ENCODE measurements around the gene ANTXR2.
"Not testable (repeated sequence)": the region's sequence is repeated elsewhere in the genome, so short reads cannot be mapped to it uniquely, and the experiment has no call there.

Gene ANTXR2

GRCh38 chr4:80017125-80017854 is 55.7 kb downstream of the ANTXR2 start:
- peak; percentile 88 for DNase-seq

GRCh38 chr4:80016506-80016905 is 56.5 kb downstream of the ANTXR2 start:
- DNase-seq: peak; percentile 53

- no peak for DNase-seq
Measured at GRCh38 chr4:80015407-80016189, 57.4 kb downstream of the ANTXR2 start.

GRCh38 chr4:80014531-80014930 is 58.5 kb downstream of the ANTXR2 start:
- DNase-seq: no peak

GRCh38 chr4:80012291-80012690 is 60.7 kb downstream of the ANTXR2 start:
- DNase-seq: no peak

GRCh38 chr4:80011636-80012236 is 61.3 kb downstream of the ANTXR2 start:
- peak; percentile 64 for DNase-seq

GRCh38 chr4:80010316-80010715 is 62.7 kb downstream of the ANTXR2 start:
- no peak for DNase-seq

GRCh38 chr4:80009806-80010205 is 63.2 kb downstream of the ANTXR2 start:
- no peak for DNase-seq

GRCh38 chr4:80008971-80009370 is 64.1 kb downstream of the ANTXR2 start:
- DNase-seq: no peak

GRCh38 chr4:80008351-80008750 is 64.7 kb downstream of the ANTXR2 start:
- DNase-seq: no peak

GRCh38 chr4:80007745-80008149 is 65.3 kb downstream of the ANTXR2 start:
- DNase-seq: no peak

GRCh38 chr4:80006935-80007744 is 65.9 kb downstream of the ANTXR2 start:
- DNase-seq: peak; percentile 55

GRCh38 chr4:80005863-80006262 is 67.2 kb downstream of the ANTXR2 start:
- peak; percentile 70 for DNase-seq

- no peak for DNase-seq
Measured at GRCh38 chr4:80004319-80004718, 68.7 kb downstream of the ANTXR2 start.

- DNase-seq: not testable (repeated sequence)
Measured at GRCh38 chr4:80002559-80002958, 70.5 kb downstream of the ANTXR2 start.

GRCh38 chr4:79999048-79999447 is 74.0 kb downstream of the ANTXR2 start:
- not testable (repeated sequence) for DNase-seq

- DNase-seq: no peak
Measured at GRCh38 chr4:79998201-79998600, 74.8 kb downstream of the ANTXR2 start.

- no peak for DNase-seq
Measured at GRCh38 chr4:79996851-79997250, 76.2 kb downstream of the ANTXR2 start.

- no peak for DNase-seq
Measured at GRCh38 chr4:79993476-79993875, 79.6 kb downstream of the ANTXR2 start.

GRCh38 chr4:79991601-79992000 is 81.4 kb downstream of the ANTXR2 start:
- DNase-seq: no peak

GRCh38 chr4:79991100-79991499 is 81.9 kb downstream of the ANTXR2 start:
- DNase-seq: not testable (repeated sequence)

- DNase-seq: no peak
Measured at GRCh38 chr4:79987401-79987800, 85.6 kb downstream of the ANTXR2 start.

GRCh38 chr4:79983431-79983830 is 89.6 kb downstream of the ANTXR2 start:
- no peak for DNase-seq
